NCI-H2227 (cell line): Measurements from ENCODE around the gene ZBTB33.
A peak's percentile ranks its signal among the peaks of the same experiment; 100 is the strongest.

Experiments used
- DNase-seq: peaks from one replicate; lab custom pipeline; 2025; ENCODE audit not compliant: unreplicated experiment; lab: John Stamatoyannopoulos, UW

The ZBTB33 gene

GRCh38 chrX:120262859-120263708, 12.5 kb downstream of the ZBTB33 start:
- no peak for DNase-seq

DNA sequence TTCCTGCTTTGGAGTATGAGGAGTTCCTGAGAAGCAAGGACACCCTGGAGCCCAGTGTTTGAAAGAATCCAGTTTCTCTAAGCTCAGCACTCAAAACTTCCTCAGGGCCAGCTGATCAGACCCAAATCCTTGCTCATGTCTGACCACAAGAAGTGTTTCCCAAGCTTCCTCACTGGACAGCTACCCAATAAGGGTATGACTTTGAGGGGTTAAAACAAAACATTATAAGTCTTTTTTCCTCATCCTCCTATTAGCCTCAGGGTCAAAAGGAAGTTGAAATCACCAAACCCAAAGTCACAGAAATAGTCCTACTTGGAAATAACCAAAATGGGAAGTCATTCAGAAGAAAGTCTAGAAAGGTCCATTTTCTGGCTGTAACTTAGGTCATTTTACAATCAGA, 13.7 kb downstream of the ZBTB33 start:
- DNase-seq: no peak

DNA sequence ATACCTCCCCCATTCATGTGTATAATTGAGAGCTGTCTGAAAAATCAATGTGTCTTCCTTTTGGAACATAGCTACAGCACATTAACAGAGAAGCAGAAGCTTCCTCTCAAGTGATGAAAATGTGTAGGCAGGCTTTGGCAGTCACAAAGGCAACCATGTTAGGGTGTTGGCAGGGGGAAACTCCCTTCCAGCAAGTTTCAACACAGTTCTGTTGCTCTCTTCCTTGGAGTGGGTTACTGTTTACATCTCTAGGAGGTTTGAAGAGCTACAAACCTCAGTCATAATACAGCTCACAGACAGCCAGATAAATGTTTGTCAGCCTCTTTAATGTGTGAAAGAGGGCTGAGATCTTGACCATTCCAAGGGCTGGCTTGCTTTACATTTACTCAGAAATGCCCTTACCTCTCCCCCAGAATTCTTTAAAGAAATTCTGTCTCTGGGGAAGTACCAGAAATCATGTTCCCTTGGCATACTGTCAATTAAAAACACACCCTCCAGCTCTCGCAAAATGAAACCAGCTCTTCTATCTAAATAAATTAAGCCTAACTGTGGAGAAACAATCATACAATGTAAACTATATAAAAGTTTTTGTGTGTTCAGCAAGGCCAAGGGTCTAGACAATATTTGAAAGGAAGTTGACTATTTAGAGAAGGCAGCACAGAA, 18.9 kb downstream of the ZBTB33 start:
- DNase-seq: no peak

DNA sequence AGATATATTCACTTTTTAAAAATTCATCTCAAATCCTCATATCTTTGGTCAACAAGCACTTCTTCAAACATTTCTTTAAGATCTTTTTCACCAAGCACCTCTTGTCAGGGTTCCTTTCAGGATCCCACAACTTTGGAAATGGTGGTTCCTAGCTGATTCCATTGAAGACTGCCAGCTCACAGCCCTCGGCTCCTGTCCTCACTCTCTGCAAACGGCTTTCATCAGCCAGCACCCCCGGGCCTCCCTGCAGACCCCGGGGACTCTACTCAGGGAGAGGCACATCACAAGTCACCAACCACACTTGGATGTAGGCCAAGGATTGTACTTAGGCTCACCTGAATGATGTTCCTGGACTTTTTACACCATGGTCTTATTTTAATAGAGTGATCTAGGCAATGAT, 20.0 kb downstream of the ZBTB33 start:
- DNase-seq: no peak

DNA sequence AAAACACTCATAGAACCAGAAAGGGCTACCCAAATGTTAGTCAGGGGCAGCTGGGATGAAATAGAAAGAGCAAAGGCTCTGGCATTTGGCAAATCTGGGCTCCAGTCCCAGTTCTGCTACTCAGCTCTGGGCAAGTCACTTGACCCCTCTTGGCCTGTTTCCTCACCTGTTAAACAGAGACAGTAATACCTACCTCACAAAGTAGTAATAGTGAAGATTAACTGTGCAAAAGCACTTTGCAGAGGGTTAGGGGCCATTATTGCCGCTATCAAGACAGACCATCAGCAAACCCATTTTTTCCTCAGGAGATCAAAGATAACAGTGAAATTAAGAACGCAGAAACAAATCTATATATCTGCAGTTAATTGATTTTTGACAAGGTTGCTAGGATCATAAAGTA, 20.6 kb downstream of the ZBTB33 start:
- no peak for DNase-seq

GRCh38 chrX:120274145-120274544, 23.5 kb downstream of the ZBTB33 start:
- no peak for DNase-seq

DNA sequence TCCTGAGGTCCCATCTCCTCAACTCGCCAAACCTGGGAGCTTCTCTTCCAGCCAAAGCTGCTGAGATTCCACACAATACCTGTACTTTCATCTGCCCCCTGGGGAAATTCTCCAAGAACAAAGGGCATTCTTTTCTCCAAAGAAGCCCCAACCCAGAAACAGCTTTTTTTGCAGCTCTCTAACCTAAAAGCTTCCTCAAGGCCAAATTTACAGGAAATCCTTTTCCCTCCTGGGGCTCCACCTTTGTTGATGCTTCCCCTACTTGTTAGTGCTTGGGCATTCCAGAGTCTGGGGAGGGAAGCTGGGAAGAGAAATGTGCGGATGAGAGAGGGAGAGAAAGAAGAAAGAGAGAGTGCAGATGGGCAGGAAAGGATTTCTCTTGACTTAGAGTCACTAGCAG, 24.3 kb downstream of the ZBTB33 start:
- no peak for DNase-seq

GRCh38 chrX:120281021-120281624, 30.5 kb downstream of the ZBTB33 start:
- DNase-seq: no peak

GRCh38 chrX:120281761-120282160, 31.1 kb downstream of the ZBTB33 start:
- no peak for DNase-seq

GRCh38 chrX:120282697-120283096, 32.1 kb downstream of the ZBTB33 start:
- DNase-seq: no peak

DNA sequence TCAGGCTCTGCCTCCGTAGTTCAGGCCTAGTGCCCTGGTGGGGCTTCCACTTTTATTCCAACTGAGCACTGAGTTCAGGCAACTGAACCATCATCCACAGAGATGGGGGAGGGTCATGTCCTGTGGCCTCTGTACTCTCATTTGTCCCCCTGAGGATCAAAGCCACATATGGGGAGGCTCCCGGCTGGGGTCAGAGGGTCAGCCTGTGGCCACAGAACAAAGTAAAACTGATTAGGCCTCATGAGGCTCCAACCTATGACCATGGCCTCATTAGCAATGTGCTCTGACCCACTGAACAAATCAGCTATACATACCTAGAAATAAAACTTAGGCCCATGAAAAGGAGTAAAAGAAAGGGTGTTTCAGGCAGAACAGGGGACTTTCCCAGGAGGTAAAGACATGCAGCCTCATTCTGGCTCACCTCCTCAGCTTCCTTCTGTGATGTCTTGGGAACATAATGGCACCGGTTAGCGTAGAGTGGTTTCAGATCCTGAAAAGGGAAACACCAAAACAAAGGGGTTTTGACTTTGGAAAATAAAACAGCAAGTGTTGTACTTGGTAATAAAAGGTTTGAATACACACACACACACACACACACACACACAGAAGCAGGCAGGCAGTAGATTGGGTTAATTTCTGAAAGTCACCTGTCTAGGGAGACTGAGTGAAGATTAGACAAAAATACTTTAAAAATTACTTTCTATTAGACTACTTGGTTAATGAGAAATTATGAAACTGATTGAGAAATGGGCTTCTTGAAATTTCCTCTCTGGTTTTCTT, 36.3 kb downstream of the ZBTB33 start:
- DNase-seq: no peak

DNA sequence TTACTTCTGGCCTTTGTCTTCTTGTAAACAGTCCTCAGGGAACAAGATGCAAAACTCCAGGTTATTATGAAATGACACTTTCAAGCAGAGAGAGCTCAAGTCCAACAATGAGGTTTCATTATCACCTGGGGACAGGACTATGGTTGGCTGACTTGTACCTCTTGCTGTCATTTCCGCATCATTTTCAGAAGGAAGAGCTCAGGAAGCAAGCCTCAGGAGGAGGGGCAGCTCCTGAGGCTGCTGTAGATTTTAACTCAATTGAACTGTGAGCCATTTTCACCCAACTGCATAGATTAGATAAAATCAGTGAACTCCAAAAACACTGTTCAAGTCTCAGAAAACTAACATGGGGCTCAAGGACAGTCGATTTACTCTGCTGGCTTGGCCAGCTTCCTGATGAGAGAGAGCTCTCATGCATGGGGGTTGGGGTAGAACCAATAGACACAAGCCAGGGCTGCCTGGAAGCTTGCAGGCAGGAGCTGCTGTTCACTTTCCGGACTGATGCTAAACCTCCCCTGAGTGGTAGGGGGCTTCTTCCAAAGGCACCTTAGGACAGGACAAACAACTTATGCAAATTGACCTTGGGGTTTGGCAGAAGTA, 37.0 kb downstream of the ZBTB33 start:
- DNase-seq: no peak

- DNase-seq: peak; percentile 32
Measured at GRCh38 chrX:120290107-120290506, 39.5 kb downstream of the ZBTB33 start.

DNA sequence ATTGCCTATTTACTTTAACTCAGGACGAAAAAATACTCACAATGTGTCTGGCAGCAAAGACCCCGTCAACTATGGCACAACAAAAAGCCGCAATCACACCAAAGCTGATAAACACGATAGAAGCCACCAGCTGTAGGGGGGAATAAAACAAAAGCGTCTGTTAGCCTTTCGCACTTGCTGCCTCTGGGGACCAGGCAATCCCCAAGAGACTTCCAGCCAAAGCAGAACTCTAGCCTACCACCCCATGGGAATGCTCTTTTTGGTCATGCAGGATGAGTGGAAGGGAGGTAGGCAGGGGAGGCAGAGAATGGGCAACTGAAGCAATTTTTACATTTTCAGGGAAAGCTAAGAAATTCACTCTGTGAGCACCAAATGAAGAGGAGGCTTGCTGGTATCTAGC, 40.6 kb downstream of the ZBTB33 start:
- DNase-seq: no peak

DNA sequence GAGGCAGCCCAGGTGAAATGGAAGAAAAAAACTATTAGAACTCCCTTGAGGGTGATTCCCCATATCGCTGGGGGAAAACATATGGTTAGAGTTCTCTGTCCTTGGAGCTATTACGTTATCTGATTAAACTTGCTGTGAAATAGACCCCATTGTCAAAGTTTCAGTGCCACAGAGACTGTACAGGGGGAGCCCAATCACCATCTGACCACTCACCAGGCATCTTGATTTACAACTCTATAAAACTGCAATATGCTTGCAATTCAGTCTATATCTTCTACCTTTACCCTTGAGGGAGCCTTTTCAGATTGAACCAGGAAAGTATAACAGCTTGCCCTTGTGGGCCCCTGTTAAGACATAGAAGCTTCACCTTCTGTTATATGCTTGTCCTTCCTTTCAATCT, 42.4 kb downstream of the ZBTB33 start:
- no peak for DNase-seq

DNA sequence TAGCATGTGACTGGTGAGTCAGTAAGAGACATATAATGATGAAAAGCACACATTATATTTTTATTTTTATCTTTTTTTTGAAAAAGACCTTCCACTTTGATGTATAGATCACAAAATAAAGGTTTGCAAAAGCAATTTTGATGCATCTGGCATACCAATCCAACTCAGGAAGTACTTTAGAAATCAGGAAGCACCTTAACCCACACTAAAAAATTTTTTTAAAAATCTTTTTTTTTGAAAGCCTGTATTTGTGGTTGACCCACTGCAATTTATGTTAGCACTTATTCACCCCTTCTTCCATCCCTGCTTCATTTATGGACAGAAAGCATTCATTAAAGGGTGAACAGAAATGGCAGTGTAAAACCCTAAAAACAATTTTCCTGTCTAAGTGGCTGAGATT, 44.0 kb downstream of the ZBTB33 start:
- DNase-seq: peak; percentile 87

DNA sequence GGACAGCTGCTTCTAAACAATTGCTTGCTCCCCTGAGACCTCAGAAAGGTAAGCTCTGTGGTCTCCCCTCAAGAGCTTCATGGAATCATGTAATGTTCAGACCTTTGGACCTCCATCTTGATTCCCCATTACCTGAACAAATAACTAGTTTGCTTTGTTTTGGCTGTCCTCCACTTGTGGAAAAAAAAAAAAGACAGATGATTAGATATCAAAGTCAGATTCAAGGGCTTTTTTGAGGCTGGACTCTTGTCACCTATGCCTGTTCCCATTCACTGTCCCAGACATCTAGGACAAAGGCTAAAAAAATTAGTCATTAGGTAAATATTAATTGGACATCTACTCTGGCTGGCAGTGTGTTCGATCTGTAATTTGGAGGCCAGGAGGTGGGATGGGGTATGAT, 47.3 kb downstream of the ZBTB33 start:
- DNase-seq: no peak

GRCh38 chrX:120299928-120300327, 49.3 kb downstream of the ZBTB33 start:
- no peak for DNase-seq

- no peak for DNase-seq
Measured at GRCh38 chrX:120301497-120301896, 50.9 kb downstream of the ZBTB33 start.

DNA sequence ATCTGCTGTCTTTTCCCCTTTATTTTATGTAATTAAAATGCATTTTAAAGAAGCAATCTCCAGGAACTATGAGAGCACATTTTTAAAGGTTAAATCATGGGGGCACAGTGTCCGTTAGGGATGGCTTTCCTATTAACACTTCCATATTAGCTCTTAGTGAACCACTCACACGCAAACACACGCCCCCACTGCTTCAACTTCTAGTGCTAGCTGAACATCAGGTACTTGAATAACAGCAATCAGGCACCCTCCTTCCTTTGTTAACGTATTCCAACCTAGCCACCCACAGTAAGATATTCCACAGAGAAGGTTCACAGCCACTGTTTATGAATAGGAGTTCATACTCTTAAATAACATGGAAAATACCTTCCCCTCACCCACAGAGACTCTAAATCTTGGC, 51.3 kb downstream of the ZBTB33 start:
- DNase-seq: peak; percentile 14

DNA sequence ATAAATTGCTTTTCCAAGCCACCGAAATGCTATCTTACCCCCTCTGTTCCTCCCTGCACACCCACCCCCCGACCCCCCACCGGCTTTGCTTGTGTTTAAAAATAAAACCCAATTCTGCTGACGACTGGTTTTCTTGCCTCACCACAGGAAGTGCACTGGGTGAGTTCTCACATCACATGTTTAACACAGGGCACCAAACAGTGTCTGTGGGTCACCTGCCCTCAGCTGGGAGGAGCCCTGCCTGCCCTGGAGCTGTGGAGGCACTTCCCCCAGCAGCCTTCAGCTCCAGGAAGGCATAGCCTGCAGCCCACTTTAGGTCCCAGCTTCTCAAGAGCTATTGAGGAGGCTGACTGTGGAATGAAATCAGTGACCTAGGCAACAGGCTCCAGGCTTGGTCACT, 51.8 kb downstream of the ZBTB33 start:
- DNase-seq: peak; percentile 23
